ENCODE data around the gene ZNF81. TPM values are rescaled to one million over a fixed set of nuclear protein-coding genes. Genes with fewer than 3 reads are reported as not detected.
A peak's percentile ranks its signal among the peaks of the same experiment; 100 is the strongest.
"Not testable (repeated sequence)": the region's sequence is repeated elsewhere in the genome, so short reads cannot be mapped to it uniquely, and the experiment has no call there.

Gene ZNF81
- total RNA-seq, 3 donors from 2014 or later: 5.4 to 7.6 (median 7.6) TPM

DNA sequence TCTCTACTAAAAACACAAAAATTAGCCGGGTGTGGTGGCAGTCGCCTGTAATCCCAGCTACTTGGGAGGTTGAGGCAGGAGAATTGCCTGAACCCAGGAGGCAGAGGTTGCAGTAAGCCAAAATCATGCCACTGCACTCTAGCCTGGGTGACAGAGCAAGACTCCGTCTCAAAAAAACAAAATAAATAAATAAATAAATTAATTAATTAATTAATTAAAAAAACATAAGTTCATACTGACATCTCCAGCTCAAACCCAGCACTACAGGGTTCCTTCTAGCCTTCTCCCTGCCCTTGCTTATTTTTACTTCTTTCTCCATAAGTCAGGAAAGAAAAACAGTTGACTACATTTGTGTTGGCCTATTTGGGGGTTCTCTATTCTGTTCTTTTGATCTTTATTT lies 95.3 kb downstream of the ZNF81 start:
- ATAC-seq; H3K4me1 Mint-ChIP-seq (ENCODE audit: low read depth); DNase-seq; H3K36me3 Mint-ChIP-seq (ENCODE audit: insufficient read depth); H3K4me3 Mint-ChIP-seq; H3K27me3 Mint-ChIP-seq (ENCODE audit: low read depth); H3K9me3 Mint-ChIP-seq: not testable (repeated sequence)

DNA sequence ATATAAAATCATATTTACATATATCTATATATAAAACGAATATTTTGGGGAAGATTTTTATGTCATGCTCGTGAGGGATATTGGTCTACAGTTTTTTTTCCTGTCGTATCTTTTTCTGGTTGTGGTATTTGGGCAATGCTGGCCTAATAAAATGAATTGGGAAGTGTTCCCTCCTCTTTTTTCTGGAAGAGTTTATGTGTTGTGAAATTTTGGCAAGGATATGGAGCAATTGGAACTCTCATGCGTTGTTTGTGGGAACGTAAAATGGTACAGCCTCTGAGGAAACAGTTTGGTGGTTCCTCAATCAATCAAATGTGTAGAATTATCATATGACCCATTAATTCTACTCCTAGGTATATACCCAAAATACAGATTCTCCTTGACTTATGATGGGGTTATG lies 97.2 kb downstream of the ZNF81 start:
- Mint-ChIP-seq H3K9me3 (no peaks in the 10 kb centered on the region), H3K36me3 (ENCODE audit: insufficient read depth) (no peaks in the 10 kb centered on the region), H3K27me3 (ENCODE audit: low read depth) (no peaks in the 10 kb centered on the region), H3K4me3 (no peak overlapping the region), H3K4me1 (ENCODE audit: low read depth) (peaks cover 6% of the 10 kb centered on the region)
- DNase-seq (no peak), ATAC-seq (no peak)

DNA sequence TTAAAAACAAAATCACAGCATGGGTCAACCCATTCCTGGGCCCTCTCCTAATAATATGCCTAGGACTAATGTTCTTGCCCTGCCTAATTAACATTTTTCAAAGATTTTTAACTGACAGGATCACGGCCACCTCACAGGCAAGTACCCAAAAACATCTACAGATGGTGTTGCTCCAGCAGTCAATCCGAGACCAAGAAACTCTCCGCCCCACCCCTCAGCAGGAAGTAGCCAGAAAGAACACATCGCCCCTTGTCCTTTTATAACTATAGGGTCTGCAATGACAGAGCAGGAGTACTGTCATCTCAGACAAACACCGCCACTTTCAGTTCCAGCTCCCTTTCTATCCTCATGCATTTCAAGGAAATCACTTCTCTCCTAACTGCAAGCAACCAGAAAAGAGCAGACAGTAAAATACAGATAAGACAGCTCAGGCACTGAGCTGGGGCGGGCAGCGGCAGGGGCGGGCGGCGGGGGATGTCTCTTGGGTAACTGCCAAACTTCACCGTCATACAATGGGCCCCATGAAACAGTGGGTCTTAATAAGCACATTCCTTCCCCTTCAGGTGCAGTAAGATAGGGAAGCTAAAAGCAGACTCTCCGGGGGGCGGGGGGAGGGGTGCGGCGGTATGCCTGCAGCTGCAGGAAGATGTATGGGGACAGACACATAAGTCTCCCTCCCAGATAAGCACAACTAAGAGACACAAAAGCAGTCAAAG lies 99.7 kb downstream of the ZNF81 start:
- DNase-seq (no peak), ATAC-seq (peak; percentile 60 to 63)
- Mint-ChIP-seq H3K4me1 (ENCODE audit: low read depth) (peaks cover 6% of the 10 kb centered on the region), H3K4me3 (peak overlapping the region; percentile 46), H3K36me3 (ENCODE audit: insufficient read depth) (no peaks in the 10 kb centered on the region), H3K9me3 (no peaks in the 10 kb centered on the region), H3K27me3 (ENCODE audit: low read depth) (no peaks in the 10 kb centered on the region)

DNA sequence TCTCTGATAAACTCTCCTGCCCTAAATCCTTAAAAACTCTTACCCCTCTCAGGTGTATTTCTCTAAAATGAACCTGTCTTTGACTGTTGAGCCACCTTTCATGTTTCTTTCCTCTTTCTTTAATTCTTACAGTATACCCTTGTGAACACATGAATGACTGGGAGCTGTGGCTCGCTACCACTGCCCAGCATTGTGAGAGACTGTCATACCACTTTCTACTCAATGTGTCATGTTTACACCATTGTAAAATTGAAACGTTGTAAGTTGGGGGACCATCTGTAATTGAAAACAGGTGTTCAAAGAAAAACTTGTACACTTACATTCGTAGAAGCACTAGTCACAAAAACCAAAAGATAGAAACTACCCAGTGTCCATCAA lies 100.2 kb downstream of the ZNF81 start:
- ATAC-seq (peak in 1 of 2 donors; percentile 46), DNase-seq (no peak)
- Mint-ChIP-seq H3K36me3 (ENCODE audit: insufficient read depth) (no peaks in the 10 kb centered on the region), H3K4me3 (peak overlapping the region; percentile 46), H3K27me3 (ENCODE audit: low read depth) (no peaks in the 10 kb centered on the region), H3K9me3 (no peaks in the 10 kb centered on the region), H3K4me1 (ENCODE audit: low read depth) (peaks cover 6% of the 10 kb centered on the region)

DNA sequence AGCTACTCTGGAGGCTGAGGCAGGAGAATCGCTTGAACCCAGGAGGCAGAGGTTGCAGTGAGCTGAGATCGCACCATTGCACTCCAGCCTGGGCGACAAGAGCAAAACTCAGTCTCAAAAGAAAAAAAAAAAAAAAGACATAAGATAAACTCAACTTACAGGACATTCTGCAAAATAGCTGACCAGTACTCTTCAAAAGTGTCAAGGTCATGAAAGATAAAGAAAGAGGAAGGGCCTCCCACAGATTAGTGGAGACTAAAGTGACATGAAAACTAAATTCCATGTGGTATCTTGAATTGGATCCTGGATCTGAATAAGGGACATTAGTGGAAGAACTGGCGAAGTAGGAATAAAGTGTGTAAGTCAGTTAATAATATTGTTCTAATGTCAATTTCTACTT lies 103.7 kb downstream of the ZNF81 start:
- H3K9me3 Mint-ChIP-seq: no peaks in the 10 kb centered on the region
- DNase-seq: no peak
- no peak overlapping the region for H3K4me3 Mint-ChIP-seq
- no peaks in the 10 kb centered on the region for H3K27me3 Mint-ChIP-seq (ENCODE audit: low read depth)
- peaks cover 6% of the 10 kb centered on the region for H3K4me1 Mint-ChIP-seq (ENCODE audit: low read depth)
- H3K36me3 Mint-ChIP-seq (ENCODE audit: insufficient read depth): no peaks in the 10 kb centered on the region
- no peak for ATAC-seq

DNA sequence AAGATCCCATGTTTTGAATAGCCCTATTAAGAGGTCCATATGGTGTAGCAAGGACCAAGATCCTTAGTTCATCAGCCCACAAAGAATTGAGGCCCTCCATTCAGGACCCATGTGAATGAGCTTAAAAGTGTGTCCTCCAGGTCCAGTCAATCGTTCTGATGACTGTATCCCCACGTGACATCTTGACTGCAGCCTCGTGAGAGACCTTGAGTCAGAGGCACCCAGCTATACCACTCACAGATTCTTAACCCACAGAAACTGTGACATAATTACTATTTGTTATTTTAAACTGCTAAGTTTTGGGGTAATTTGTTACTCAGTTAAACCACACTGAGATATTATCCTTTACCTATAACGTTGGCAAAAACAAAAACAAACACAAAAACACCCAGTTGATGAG lies 104.7 kb downstream of the ZNF81 start:
- H3K4me1 Mint-ChIP-seq (ENCODE audit: low read depth): peaks cover 4% of the 10 kb centered on the region
- ATAC-seq: no peak
- H3K4me3 Mint-ChIP-seq: no peak overlapping the region
- no peaks in the 10 kb centered on the region for H3K9me3 Mint-ChIP-seq
- H3K27me3 Mint-ChIP-seq (ENCODE audit: low read depth): no peaks in the 10 kb centered on the region
- no peaks in the 10 kb centered on the region for H3K36me3 Mint-ChIP-seq (ENCODE audit: insufficient read depth)
- no peak for DNase-seq

DNA sequence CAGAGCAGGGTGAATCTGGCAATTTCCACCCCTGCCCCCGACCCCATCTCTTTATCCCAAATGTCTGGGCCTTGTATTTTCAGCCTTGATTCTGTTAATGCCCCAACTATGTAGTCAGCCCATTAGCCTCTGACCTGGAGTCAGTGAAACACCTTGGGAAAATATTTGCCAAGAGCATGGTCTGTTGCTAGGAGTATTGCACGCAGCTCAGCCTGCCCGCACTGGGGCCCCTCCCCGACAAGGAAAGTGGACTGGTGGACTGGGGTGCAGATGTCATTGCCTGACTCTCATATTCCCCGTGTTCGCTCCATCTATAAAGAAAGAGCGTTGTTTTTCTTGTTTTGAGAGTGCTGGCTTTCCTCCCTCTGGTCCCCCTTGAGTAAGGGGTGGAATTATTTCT lies 118.6 kb downstream of the ZNF81 start:
- not testable (repeated sequence) for H3K36me3 Mint-ChIP-seq (ENCODE audit: insufficient read depth); H3K4me3 Mint-ChIP-seq; H3K4me1 Mint-ChIP-seq (ENCODE audit: low read depth); H3K27me3 Mint-ChIP-seq (ENCODE audit: low read depth); ATAC-seq; DNase-seq
- peaks cover 16% of the 10 kb centered on the region for H3K9me3 Mint-ChIP-seq

DNA sequence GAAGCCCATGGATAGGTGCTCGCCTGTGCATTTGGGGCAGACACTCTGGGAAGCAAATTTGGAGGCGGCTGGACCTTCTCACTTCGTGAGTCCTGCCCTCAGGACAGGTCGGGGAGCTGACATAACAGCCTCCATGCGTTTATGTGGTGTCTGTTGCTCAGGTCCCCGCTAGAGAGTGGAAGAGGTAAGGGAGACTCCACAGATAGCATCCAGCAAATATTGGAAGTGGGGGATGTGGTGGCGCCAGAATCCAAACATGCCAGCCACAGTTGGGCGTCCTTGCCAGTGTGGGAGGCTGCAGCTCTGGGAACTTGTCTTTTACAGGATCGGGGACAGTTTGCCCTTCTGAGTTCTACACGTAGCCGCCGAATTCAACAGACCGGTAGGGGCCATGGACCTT lies 119.3 kb downstream of the ZNF81 start:
- ATAC-seq: no peak
- Mint-ChIP-seq H3K9me3 (peaks cover 9% of the 10 kb centered on the region), H3K27me3 (ENCODE audit: low read depth) (no peaks in the 10 kb centered on the region), H3K4me3 (no peak overlapping the region), H3K36me3 (ENCODE audit: insufficient read depth) (no peaks in the 10 kb centered on the region), H3K4me1 (ENCODE audit: low read depth) (no peaks in the 10 kb centered on the region)
- DNase-seq: no peak

DNA sequence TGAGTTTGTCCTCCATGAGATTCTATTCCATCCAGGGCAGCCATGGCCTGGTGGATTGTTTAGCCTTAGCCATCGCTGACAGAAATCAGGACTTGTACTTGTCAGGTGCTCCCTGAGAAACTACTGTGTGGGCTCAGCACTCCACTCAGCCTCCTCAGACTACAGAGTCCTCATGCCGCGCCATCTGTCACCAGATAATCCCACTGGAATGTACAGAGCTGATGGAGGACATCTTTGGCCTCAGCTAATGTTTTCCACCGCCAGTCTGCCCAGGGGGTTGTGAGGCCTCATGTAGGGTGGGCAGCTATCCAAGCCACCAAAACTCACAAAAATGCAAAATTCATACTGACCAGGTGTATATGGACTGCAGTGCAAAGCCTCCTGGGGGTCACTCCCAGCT lies 121.5 kb downstream of the ZNF81 start:
- not testable (repeated sequence) for H3K36me3 Mint-ChIP-seq (ENCODE audit: insufficient read depth); H3K4me1 Mint-ChIP-seq (ENCODE audit: low read depth); ATAC-seq; DNase-seq; H3K27me3 Mint-ChIP-seq (ENCODE audit: low read depth); H3K4me3 Mint-ChIP-seq; H3K9me3 Mint-ChIP-seq

DNA sequence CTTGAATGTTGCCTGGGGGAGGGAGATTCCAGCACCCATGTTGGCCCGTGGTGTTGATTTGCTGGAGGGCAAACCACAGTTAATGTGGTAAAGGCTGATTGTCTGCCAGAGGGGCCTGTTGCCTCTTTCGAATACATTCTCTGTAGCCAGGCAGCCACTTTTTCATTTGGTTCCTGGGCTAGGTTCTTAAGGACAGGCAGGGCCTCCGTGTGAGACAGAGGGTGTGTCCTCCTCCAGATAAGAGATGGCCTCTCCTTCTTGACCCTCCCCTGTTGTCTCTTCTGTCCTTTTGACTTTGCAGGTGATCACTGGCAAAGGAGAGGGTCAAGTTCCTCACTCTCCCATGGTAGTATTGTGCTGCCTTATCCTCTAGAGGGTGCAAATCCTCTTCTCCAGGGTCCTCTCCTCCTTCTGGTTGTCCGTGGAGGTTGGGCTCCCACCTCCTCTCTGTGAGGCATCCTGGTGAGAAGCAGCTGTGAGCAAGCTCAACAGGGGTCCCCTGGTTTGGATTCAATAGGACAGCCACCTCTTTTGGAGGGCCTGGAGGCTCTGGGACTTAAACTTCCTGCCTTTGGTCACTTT lies 122.2 kb downstream of the ZNF81 start:
- no peak overlapping the region for H3K4me3 Mint-ChIP-seq

DNA sequence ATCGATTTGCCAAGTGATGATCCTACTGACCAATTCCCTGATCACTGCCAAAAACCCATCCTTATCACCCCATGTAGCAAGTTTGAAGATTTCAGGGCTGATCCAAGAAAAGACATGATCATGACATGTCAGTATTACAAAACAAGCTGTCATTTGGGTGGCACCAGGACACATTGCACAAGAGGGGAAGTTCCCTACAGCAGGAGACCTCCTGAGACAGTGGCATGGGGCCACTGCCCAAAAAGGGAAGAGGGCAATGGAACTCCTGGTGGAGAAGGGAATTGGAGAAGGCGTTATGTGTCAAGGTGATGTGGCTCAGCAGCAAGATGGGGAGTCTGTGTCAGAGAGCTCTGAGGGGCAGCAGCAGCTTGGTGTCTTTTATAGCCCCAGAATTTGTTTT lies 123.7 kb downstream of the ZNF81 start:
- no peak overlapping the region for H3K4me3 Mint-ChIP-seq
- no peaks in the 10 kb centered on the region for H3K36me3 Mint-ChIP-seq (ENCODE audit: insufficient read depth)
- H3K27me3 Mint-ChIP-seq (ENCODE audit: low read depth): no peaks in the 10 kb centered on the region
- no peak for ATAC-seq
- H3K9me3 Mint-ChIP-seq: peaks cover 6% of the 10 kb centered on the region
- no peak for DNase-seq
- H3K4me1 Mint-ChIP-seq (ENCODE audit: low read depth): no peaks in the 10 kb centered on the region

More for the DNA sequence above, 122.2 kb downstream of the ZNF81 start:
- ATAC-seq (peak; percentile 77 to 84), DNase-seq (no peak)
- Mint-ChIP-seq H3K9me3 (no peaks in the 10 kb centered on the region), H3K36me3 (ENCODE audit: insufficient read depth) (no peaks in the 10 kb centered on the region), H3K27me3 (ENCODE audit: low read depth) (no peaks in the 10 kb centered on the region), H3K4me1 (ENCODE audit: low read depth) (no peaks in the 10 kb centered on the region)

DNA sequence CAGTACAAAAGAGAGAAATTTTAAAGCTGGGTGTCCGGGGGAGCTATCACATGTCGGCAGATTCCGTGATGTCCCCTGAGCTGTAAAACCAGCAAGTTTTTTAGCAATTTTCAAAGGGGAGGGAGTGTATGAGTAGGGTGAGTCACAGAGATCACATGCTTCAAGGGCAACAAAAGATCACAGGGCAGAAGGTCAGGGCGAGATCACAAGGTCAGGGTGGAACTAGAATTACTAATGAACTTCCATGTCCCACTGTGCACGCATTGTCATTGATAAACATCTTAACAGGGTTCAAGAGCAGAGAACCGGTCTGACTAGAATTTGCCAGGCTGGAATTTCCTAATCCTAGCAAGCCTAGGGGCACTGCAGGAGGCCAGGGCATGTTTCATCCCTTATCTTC lies 125.1 kb downstream of the ZNF81 start:
- not testable (repeated sequence) for DNase-seq; H3K36me3 Mint-ChIP-seq (ENCODE audit: insufficient read depth); ATAC-seq; H3K27me3 Mint-ChIP-seq (ENCODE audit: low read depth); H3K4me3 Mint-ChIP-seq; H3K4me1 Mint-ChIP-seq (ENCODE audit: low read depth); H3K9me3 Mint-ChIP-seq

DNA sequence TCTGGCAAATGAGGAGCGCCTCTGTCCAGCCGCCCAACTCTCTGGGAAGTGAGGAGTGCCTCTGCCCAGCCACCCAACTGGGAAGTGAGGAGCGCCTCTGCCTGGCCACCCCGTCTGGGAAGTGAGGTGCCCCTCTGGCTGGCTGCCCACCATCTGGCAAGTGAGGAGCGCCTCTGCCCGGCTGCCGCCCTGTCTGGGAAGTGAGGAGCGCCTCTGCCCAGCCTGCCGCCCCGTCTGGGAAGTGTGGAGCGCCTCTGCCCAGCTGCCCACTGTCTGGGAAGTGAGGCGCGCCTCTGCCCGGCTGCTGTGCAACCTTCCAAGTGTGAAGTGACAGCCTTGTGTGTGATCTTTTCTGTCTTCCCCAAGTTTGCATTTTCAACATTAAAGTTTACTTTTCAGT lies 128.8 kb downstream of the ZNF81 start:
- H3K9me3 Mint-ChIP-seq: peaks cover 17% of the 10 kb centered on the region
- ATAC-seq; DNase-seq; H3K27me3 Mint-ChIP-seq (ENCODE audit: low read depth); H3K36me3 Mint-ChIP-seq (ENCODE audit: insufficient read depth); H3K4me3 Mint-ChIP-seq; H3K4me1 Mint-ChIP-seq (ENCODE audit: low read depth): not testable (repeated sequence)
